HCT116 (cell line): ENCODE data around the gene NOD1. TPM values are rescaled to one million over a fixed set of nuclear protein-coding genes. Genes with fewer than 3 reads are reported as not detected.

Experiments
- ATAC-seq: fragments of 200-7000 bp; cut with Tn5 transposase; 2 replicates; pipeline ENCODE4 v1.9.1; 2020; ENCODE audit warnings: mild to moderate bottlenecking, moderate library complexity
- BruUV-seq: library from RNA; stranded (reverse); fragments of 400-500 nt; replicated peaks from 2 replicates; lab custom pipeline; 2021; lab: Mats Ljungman, UMichigan
- CTCF ChIA-PET: fragments of 300-600 bp; sonication (Branson Sonifier 250); formaldehyde crosslinking; loops from one replicate; lab custom pipeline; 2021; ENCODE audit warnings: antibody characterized with exemption; lab: Charles Lee
- POLR2A ChIA-PET: fragments of 300-600, 350-600 bp; sonication (Branson Sonifier 250); formaldehyde crosslinking; loops from one replicate; lab custom pipeline; 2021; ENCODE audit warnings: antibody characterized with exemption; lab: Charles Lee
- RAD21 ChIA-PET, 2 experiments: fragments of 300-600 bp; sonication (Branson Sonifier 250); formaldehyde crosslinking; loops; one replicate each; lab custom pipeline; 2023; ENCODE audit warnings: low total read pairs in 2 of 2; ENCODE audit not compliant: uncharacterized antibody in 2 of 2, unreplicated experiment in 2 of 2, low non-redundant PET in 1 of 2; lab: Charles Lee
- DNase-seq: peaks from one replicate; pipeline ENCODE4 v3.0.0-alpha.2; 2010; ENCODE audit warnings: low read depth, low spot score
- H2AFZ ChIP-seq: fragments of 200-600 bp; shearing (Covaris generic), sonication (generic); 2 replicates; pipeline ENCODE4 v1.6.1; 2017; ENCODE audit warnings: low read depth, mixed run types, mixed read lengths, antibody characterized with exemption, low read length; ENCODE audit not compliant: poor library complexity, severe bottlenecking
- H3K27ac ChIP-seq: 2 replicates; pipeline ENCODE4 v1.5.1; 2012; ENCODE audit warnings: low read depth, low read length
- H3K27me3 ChIP-seq: fragments of 200-600 bp; sonication (generic); 2 replicates; pipeline ENCODE4 v1.6.1; 2016; ENCODE audit warnings: mixed run types, low read length, mixed read lengths; ENCODE audit not compliant: insufficient read depth
- H3K36me3 ChIP-seq, 2 experiments: fragments of 200-500 bp in 1 of 2; fragments of 200-600 bp in 1 of 2; sonication (Bioruptor generic) in 1 of 2; sonication (generic) in 1 of 2; 2 replicates each; pipeline versions ENCODE4 v1.5.1 to v1.6.1; 2014 to 2016; ENCODE audit warnings: low read length in 2 of 2, inconsistent platforms in 1 of 2, mixed read lengths in 1 of 2, mixed run types in 1 of 2; ENCODE audit not compliant: insufficient read depth in 2 of 2, control insufficient read depth in 1 of 2
- H3K4me1 ChIP-seq, 2 experiments: fragments of 200-600 bp in 1 of 2; sonication (generic) in 1 of 2; 2 replicates each; pipeline versions ENCODE4 v1.5.1 to v1.6.1; 2012 to 2017; ENCODE audit warnings: low read length in 2 of 2, inconsistent platforms in 1 of 2, mild to moderate bottlenecking in 1 of 2, mixed read lengths in 1 of 2, mixed run types in 1 of 2, moderate library complexity in 1 of 2; ENCODE audit not compliant: insufficient read depth in 2 of 2, control insufficient read depth in 1 of 2
- H3K4me2 ChIP-seq: fragments of 200-600 bp; sonication (generic); 2 replicates; pipeline ENCODE4 v1.6.1; 2017; ENCODE audit warnings: mixed run types, low read length, mixed read lengths
- H3K4me3 ChIP-seq, 2 experiments: fragments of 200-600 bp in 1 of 2; sonication (generic) in 1 of 2; replicated peaks in 1 of 2; 2 replicates each; pipeline ENCODE4 v1.5.1; 2011 to 2016; ENCODE audit warnings: low read length in 2 of 2, control low read depth in 1 of 2, low read depth in 1 of 2, mild to moderate bottlenecking in 1 of 2, mixed read lengths in 1 of 2, mixed run types in 1 of 2
- H3K79me2 ChIP-seq: fragments of 200-600 bp; sonication (generic); 2 replicates; pipeline ENCODE4 v1.6.1; 2017; ENCODE audit warnings: mild to moderate bottlenecking, mixed run types, low read length, moderate library complexity, mixed read lengths; ENCODE audit not compliant: insufficient read depth
- H3K9ac ChIP-seq: fragments of 200-600 bp; sonication (generic); 2 replicates; pipeline ENCODE4 v1.6.1; 2016; ENCODE audit warnings: low read length, mixed read lengths
- H3K9me2 ChIP-seq: fragments of 200-600 bp; sonication (generic), shearing (Covaris generic); 2 replicates; pipeline ENCODE4 v1.6.1; 2017; ENCODE audit warnings: mixed run types, mild to moderate bottlenecking, moderate library complexity; ENCODE audit not compliant: insufficient read depth
- H3K9me3 ChIP-seq, 2 experiments: fragments of 200-500 bp in 1 of 2; fragments of 200-600 bp in 1 of 2; sonication (Bioruptor generic) in 1 of 2; sonication (generic) in 1 of 2; 2 replicates each; pipeline ENCODE4 v1.6.1; 2014 to 2017; ENCODE audit warnings: low read length in 2 of 2, mixed read lengths in 2 of 2, inconsistent platforms in 1 of 2, low read depth in 1 of 2, mild to moderate bottlenecking in 1 of 2, mixed run types in 1 of 2, moderate library complexity in 1 of 2; ENCODE audit not compliant: control insufficient read depth in 1 of 2, insufficient read depth in 1 of 2
- H4K20me1 ChIP-seq: fragments of 200-600 bp; sonication (generic), shearing (Covaris generic); 2 replicates; pipeline ENCODE4 v1.6.1; 2017; ENCODE audit warnings: mixed run types, mild to moderate bottlenecking, moderate library complexity; ENCODE audit not compliant: insufficient read depth
- CBX3 ChIP-seq: IDR thresholded peaks from 2 replicates; pipeline ENCODE4 v1.6.1; 2012; ENCODE audit warnings: low read depth
- EGR1 ChIP-seq: IDR thresholded peaks from 2 replicates; pipeline ENCODE4 v1.6.1; 2012; ENCODE audit warnings: low read depth
- ELF1 ChIP-seq: IDR thresholded peaks from 2 replicates; pipeline ENCODE4 v1.6.1; 2012; ENCODE audit warnings: low read depth, borderline replicate concordance
- EZH2 ChIP-seq: fragments of 200-600 bp; sonication (generic); IDR thresholded peaks from 2 replicates; pipeline ENCODE4 v1.6.1; 2017; ENCODE audit warnings: antibody characterized with exemption, mixed run types
- EZH2phosphoT487 ChIP-seq: fragments of 200-600 bp; IDR thresholded peaks from 2 replicates; pipeline ENCODE4 v1.6.1; 2018; ENCODE audit warnings: antibody characterized with exemption, borderline replicate concordance
- FOSL1 ChIP-seq: IDR thresholded peaks from 2 replicates; pipeline ENCODE4 v1.6.1; 2012; ENCODE audit warnings: low read depth
- MAX ChIP-seq: IDR thresholded peaks from 2 replicates; pipeline ENCODE4 v1.6.1; 2012
- POLR2A ChIP-seq: IDR thresholded peaks from 2 replicates; pipeline ENCODE4 v1.7.0; 2011; ENCODE audit warnings: borderline replicate concordance; ENCODE audit not compliant: insufficient read depth, insufficient read length; ENCODE audit errors: extremely low read depth
- POLR2AphosphoS5 ChIP-seq: IDR thresholded peaks from 2 replicates; pipeline ENCODE4 v1.6.1; 2011; ENCODE audit warnings: mild to moderate bottlenecking, low read depth, low read length, moderate library complexity
- REST ChIP-seq: IDR thresholded peaks from 2 replicates; pipeline ENCODE4 v1.6.1; 2012; ENCODE audit warnings: low read depth
- SP1 ChIP-seq: IDR thresholded peaks from 2 replicates; pipeline ENCODE4 v1.6.1; 2012; ENCODE audit warnings: low read depth
- SRF ChIP-seq: IDR thresholded peaks from 2 replicates; pipeline ENCODE4 v1.6.1; 2012; ENCODE audit warnings: low read depth
- TCF7L2 ChIP-seq: IDR thresholded peaks from 2 replicates; pipeline ENCODE4 v1.7.0; 2011; ENCODE audit warnings: borderline replicate concordance, inconsistent platforms; ENCODE audit not compliant: insufficient read depth, insufficient read length; ENCODE audit errors: extremely low read depth
- YY1 ChIP-seq: IDR thresholded peaks from 2 replicates; pipeline ENCODE4 v1.6.1; 2011; ENCODE audit warnings: low read length, low read depth, moderate library complexity, mild to moderate bottlenecking; ENCODE audit not compliant: insufficient replicate concordance; ENCODE audit errors: extremely low read depth
- ZFX ChIP-seq: fragments of 450-650 bp; IDR thresholded peaks from 2 replicates; pipeline ENCODE4 v1.6.1; 2017
- ZNF274 ChIP-seq: fragments of 200-500 bp; sonication (Bioruptor generic); IDR thresholded peaks from 2 replicates; pipeline ENCODE4 v1.6.1; 2014; ENCODE audit warnings: mild to moderate bottlenecking, low read depth, low read length, inconsistent platforms
- intact Hi-C: fragments of 100-400 bp; cut with micrococcal nuclease; formaldehyde crosslinking; loops from 2 replicates; pipeline ENCODE4 v1.10.0; 2022
- total RNA-seq: library from RNA; stranded (reverse); gene quantifications from one replicate; pipeline ENCODE4 v1.2.1, GENCODE V29; 2021; ENCODE audit not compliant: unreplicated experiment
- TF ChIP-seq, protein P1 (sequence below), 3 experiments: fragments of 200-600 bp in 1 of 3; sonication (generic) in 1 of 3; IDR thresholded peaks in 2 of 3; conservative IDR thresholded peaks in 1 of 3; 2 replicates each; pipeline ENCODE4 v1.5.1; 2012 to 2017; ENCODE audit warnings: low read depth in 2 of 3, low read length in 2 of 3, antibody characterized with exemption in 1 of 3, borderline replicate concordance in 1 of 3, control low read depth in 1 of 3, mild to moderate bottlenecking in 1 of 3, mixed read lengths in 1 of 3, mixed run types in 1 of 3, moderate library complexity in 1 of 3; ENCODE audit not compliant: insufficient read depth in 1 of 3

The NOD1 gene
- total RNA-seq, 1 experiment from 2014 or later: 5.9 TPM

DNA sequence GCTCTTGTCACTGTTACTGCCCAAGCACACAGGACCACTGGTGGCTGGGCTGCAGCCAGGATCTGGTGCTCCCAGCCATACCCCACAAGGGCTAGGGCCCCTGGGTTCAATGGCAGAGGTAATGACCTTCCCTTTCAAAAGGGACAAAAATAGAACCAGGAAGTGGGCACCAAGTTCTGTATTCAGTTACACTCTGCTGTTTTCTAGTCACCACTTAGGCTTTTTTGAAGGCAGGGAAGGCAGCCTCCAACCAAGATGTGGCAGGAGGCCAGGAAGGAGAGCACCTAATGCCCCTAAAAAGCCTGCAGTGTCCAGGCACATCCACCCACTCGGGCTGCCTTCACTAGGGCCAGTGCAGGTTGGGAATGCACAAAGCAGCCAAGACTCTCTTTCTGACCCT is 47.8 kb downstream of the NOD1 start (continued):
- TF ChIP-seq POLR2A (no peak), ELF1 (no peak), ZFX (no peak), ZNF274 (no peak), EZH2phosphoT487 (no peak), TCF7L2 (no peak), EZH2 (no peak)
- TF ChIP-seq, protein P1, sequence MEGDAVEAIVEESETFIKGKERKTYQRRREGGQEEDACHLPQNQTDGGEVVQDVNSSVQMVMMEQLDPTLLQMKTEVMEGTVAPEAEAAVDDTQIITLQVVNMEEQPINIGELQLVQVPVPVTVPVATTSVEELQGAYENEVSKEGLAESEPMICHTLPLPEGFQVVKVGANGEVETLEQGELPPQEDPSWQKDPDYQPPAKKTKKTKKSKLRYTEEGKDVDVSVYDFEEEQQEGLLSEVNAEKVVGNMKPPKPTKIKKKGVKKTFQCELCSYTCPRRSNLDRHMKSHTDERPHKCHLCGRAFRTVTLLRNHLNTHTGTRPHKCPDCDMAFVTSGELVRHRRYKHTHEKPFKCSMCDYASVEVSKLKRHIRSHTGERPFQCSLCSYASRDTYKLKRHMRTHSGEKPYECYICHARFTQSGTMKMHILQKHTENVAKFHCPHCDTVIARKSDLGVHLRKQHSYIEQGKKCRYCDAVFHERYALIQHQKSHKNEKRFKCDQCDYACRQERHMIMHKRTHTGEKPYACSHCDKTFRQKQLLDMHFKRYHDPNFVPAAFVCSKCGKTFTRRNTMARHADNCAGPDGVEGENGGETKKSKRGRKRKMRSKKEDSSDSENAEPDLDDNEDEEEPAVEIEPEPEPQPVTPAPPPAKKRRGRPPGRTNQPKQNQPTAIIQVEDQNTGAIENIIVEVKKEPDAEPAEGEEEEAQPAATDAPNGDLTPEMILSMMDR (IDR thresholded peaks at IDR 0.05 in 2 of 3, conservative IDR thresholded peaks at IDR 0.05 in 1 of 3; ENCODE audit: borderline replicate concordance in 1 of 3, insufficient read depth in 1 of 3, low read depth in 2 of 3, low read length in 2 of 3): no peak

DNA sequence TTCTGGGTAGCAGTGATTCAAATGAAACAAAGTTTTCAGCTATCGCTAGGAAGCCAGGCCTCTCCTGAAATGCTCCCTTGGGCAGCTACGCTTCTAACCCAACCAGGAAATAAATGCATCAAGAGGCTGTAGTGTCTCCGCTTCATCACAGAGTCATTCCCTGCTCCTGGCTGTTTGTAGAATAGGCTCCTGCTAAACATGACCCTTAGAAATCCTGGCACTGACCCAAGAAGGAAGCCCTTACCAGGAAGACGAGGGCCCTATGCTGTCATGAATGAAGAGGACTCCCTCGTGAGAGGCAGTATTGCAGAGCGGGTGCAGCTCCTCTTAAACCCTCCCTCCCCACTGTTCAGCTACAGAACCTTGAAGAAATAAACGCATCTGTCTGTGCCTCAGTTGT is 48.3 kb downstream of the NOD1 start:
- TF ChIP-seq ZFX: no peak
- no peak for TF ChIP-seq ELF1
- no peak for TF ChIP-seq POLR2AphosphoS5
- TF ChIP-seq POLR2A: no peak
- no peak for TF ChIP-seq SRF
- TF ChIP-seq EZH2phosphoT487: no peak
- TF ChIP-seq FOSL1: no peak
- TF ChIP-seq SP1: no peak
- no peak for TF ChIP-seq YY1
- no peak for TF ChIP-seq EGR1
- no peak for TF ChIP-seq CBX3
- TF ChIP-seq, protein P1 (IDR thresholded peaks at IDR 0.05 in 2 of 3, conservative IDR thresholded peaks at IDR 0.05 in 1 of 3; ENCODE audit: borderline replicate concordance in 1 of 3, insufficient read depth in 1 of 3, low read depth in 2 of 3, low read length in 2 of 3): no peak
- no peak for TF ChIP-seq REST
- TF ChIP-seq MAX: no peak
- Histone ChIP-seq H2AFZ (no peak overlapping the region), H3K9ac (no peak overlapping the region), H3K4me1 (peaks cover 3 to 6% of the 10 kb centered on the region in 2 experiments; a peak in 1 of 4 replicates), H3K4me2 (no peak overlapping the region), H3K27ac (no peak overlapping the region), H3K9me2 (no peaks in the 10 kb centered on the region), H3K4me3 (no peak overlapping the region), H3K27me3 (no peaks in the 10 kb centered on the region), H3K9me3 (no peaks in the 10 kb centered on the region), H3K79me2 (no peaks in the 10 kb centered on the region), H4K20me1 (no peaks in the 10 kb centered on the region; the same call in 1 of the 2 replicates), H3K36me3 (0 out of 4 replicates have a peak, but pooled peaks cover 0 to 3% of the 10 kb centered on the region in 2 experiments)
- ChIA-PET CTCF (no interaction called here), POLR2A (no interaction called here), RAD21 (no interaction called here)
- no peak for DNase-seq
- BruUV-seq: no TSS peak
- no peak for ATAC-seq
- intact Hi-C loops: no loop called here
